Measurements from ENCODE around the gene DRG2. TPM values are rescaled to one million over a fixed set of nuclear protein-coding genes. Genes with fewer than 3 reads are reported as not detected.

Gene DRG2
- total and polyA plus RNA-seq, 2 of the 8 experiments (the other 6 are each of a cell fraction or from before 2014, with no cell fraction given) = 44.6 to 47.8 TPM

DNA sequence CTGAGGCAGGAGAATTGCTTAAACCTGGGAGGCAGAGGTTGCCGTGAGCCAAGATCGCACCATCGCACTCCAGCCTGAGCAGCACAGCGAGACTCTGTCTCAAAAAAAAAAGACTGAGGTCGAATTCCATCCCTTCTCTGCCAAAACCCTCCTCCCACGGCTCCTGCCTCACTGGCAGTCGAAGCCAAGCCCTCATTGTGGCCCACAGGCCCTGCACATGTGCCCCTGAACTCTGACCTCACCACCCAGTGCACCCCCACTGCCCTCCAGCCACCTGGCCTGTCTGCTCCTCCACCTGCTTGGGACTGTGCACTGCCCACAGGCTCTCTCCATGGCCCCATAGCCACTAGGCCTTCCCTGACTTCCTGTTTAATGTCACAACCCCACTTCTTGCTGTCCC is 27.8 kb downstream of the DRG2 start (continued):
- TF ChIP-seq, protein P1, sequence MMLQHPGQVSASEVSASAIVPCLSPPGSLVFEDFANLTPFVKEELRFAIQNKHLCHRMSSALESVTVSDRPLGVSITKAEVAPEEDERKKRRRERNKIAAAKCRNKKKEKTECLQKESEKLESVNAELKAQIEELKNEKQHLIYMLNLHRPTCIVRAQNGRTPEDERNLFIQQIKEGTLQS (IDR thresholded peaks at IDR 0.05; ENCODE audit: insufficient read depth, low read depth, low read length) = no peak
- TF ChIP-seq EP300 (IDR thresholded peaks at IDR 0.05; ENCODE audit: borderline replicate concordance in 1 of 2, low read depth in 2 of 2, low read length in 2 of 2) (no peak), GABPA (IDR thresholded peaks at IDR 0.05; ENCODE audit: borderline replicate concordance, insufficient read depth, low read length) (no peak), SP4 (IDR thresholded peaks at IDR 0.05; ENCODE audit: low read length) (no peak), NANOG (IDR thresholded peaks at IDR 0.05; ENCODE audit: insufficient read depth, low read depth, low read length, poor library complexity, severe bottlenecking) (no peak), CEBPB (IDR thresholded peaks at IDR 0.05; ENCODE audit: low read depth, low read length) (no peak), JUN (IDR thresholded peaks at IDR 0.05; ENCODE audit: low read depth, low read length) (no peak)
- TF ChIP-seq, protein P2, sequence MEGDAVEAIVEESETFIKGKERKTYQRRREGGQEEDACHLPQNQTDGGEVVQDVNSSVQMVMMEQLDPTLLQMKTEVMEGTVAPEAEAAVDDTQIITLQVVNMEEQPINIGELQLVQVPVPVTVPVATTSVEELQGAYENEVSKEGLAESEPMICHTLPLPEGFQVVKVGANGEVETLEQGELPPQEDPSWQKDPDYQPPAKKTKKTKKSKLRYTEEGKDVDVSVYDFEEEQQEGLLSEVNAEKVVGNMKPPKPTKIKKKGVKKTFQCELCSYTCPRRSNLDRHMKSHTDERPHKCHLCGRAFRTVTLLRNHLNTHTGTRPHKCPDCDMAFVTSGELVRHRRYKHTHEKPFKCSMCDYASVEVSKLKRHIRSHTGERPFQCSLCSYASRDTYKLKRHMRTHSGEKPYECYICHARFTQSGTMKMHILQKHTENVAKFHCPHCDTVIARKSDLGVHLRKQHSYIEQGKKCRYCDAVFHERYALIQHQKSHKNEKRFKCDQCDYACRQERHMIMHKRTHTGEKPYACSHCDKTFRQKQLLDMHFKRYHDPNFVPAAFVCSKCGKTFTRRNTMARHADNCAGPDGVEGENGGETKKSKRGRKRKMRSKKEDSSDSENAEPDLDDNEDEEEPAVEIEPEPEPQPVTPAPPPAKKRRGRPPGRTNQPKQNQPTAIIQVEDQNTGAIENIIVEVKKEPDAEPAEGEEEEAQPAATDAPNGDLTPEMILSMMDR (IDR thresholded peaks at IDR 0.05; ENCODE audit: control extremely low read depth in 1 of 3, insufficient read depth in 1 of 3, low read depth in 1 of 3, low read length in 3 of 3) = no peak
